NT2/D1 (cell line): Measurements from ENCODE around the gene ZNF557.

Experiments used
- DNase-seq: peaks from one replicate; pipeline ENCODE4 v3.0.0-alpha.2; 2011; ENCODE audit warnings: low read depth, low spot score
- H3K27me3 ChIP-seq: 2 replicates; pipeline ENCODE4 v1.6.0; 2011; ENCODE audit warnings: mild to moderate bottlenecking; ENCODE audit not compliant: insufficient read length, insufficient read depth
- H3K36me3 ChIP-seq: 2 replicates; pipeline ENCODE4 v1.6.1; 2011; ENCODE audit warnings: mild to moderate bottlenecking, low read length, mixed read lengths; ENCODE audit not compliant: insufficient read depth, insufficient read length
- H3K4me1 ChIP-seq: 2 replicates; pipeline ENCODE4 v1.5.1; 2011; ENCODE audit not compliant: insufficient read depth, insufficient read length
- H3K4me3 ChIP-seq: 2 replicates; pipeline ENCODE4 v1.5.1; 2011; ENCODE audit warnings: low read depth; ENCODE audit not compliant: insufficient read length
- H3K9ac ChIP-seq: 2 replicates; pipeline ENCODE4 v1.6.0; 2011; ENCODE audit warnings: low read depth; ENCODE audit not compliant: insufficient read length
- H3K9me3 ChIP-seq: 2 replicates; pipeline ENCODE4 v1.5.1; 2011; ENCODE audit warnings: mild to moderate bottlenecking, low read length; ENCODE audit not compliant: insufficient read depth
- SUZ12 ChIP-seq: IDR thresholded peaks from 2 replicates; pipeline ENCODE4 v1.6.1; 2011; ENCODE audit not compliant: insufficient read length, insufficient read depth; ENCODE audit errors: extremely low read depth
- YY1 ChIP-seq: IDR thresholded peaks from 2 replicates; pipeline ENCODE4 v1.6.1; 2011; ENCODE audit not compliant: insufficient read length, insufficient read depth
- ZNF274 ChIP-seq: IDR thresholded peaks from 2 replicates; pipeline ENCODE4 v1.6.1; 2011; ENCODE audit warnings: mild to moderate bottlenecking, low read depth, low read length

ZNF557 gene

GRCh38 chr19:7109678-7110289 lies 40.3 kb downstream of the ZNF557 start:
- Histone ChIP-seq H3K9me3 (peaks cover 12% of the 10 kb centered on the region; the same call in 1 of the 2 replicates), H3K36me3 (no peaks in the 10 kb centered on the region), H3K4me3 (no peak overlapping the region), H3K4me1 (peaks cover 4% of the 10 kb centered on the region), H3K27me3 (no peaks in the 10 kb centered on the region), H3K9ac (no peak overlapping the region)
- peak; percentile 82 for DNase-seq
- no peak for TF ChIP-seq YY1
- TF ChIP-seq ZNF274 = no peak
- TF ChIP-seq SUZ12 = no peak

DNA sequence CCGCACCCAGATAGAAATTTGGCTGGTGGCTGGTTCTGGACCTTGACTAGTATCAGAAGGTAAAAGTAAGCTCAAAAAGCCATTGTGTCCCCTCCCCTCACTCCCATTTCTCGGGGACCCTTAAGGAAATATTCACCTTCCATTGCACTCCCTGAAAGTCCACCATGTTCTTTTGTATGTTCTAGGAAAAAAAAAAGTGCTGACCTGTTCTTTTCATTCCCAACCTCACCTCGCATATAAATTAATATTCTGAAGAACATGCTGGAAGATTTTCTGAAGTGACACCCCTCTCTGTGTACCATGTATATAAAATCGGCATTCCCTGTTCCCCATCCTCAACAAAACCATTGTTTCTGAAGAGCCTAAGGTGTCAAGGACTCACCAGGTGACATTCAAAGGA lies 43.2 kb downstream of the ZNF557 start:
- no peak for DNase-seq
- Histone ChIP-seq H3K4me1 (peaks cover 4% of the 10 kb centered on the region), H3K27me3 (no peaks in the 10 kb centered on the region), H3K9me3 (peaks cover 12% of the 10 kb centered on the region; the same call in 1 of the 2 replicates), H3K4me3 (no peak overlapping the region), H3K36me3 (peaks cover 3% of the 10 kb centered on the region), H3K9ac (no peak overlapping the region)
- TF ChIP-seq YY1 (no peak), ZNF274 (no peak), SUZ12 (no peak)

DNA sequence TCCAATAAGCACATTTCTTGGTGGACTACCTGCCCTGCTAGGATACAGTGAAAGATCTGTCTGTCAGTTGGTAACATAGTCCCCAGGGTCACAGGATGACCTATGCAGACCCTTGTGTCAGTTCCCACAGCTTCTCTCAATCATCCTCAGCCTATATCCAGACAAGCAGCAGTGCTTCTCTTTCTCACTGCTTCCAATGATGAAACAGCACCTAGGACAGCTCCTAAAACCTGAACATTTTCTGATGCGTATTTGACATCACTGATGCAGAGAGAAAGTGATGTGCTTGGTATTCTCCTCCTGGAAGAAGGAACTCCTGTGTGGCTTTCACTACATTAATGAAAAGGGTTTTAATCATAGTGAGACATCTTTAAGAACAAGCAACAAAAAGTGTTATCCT lies 43.7 kb downstream of the ZNF557 start:
- TF ChIP-seq YY1 = no peak
- no peak for TF ChIP-seq SUZ12
- TF ChIP-seq ZNF274 = no peak
- Histone ChIP-seq H3K27me3 (no peaks in the 10 kb centered on the region), H3K9me3 (peaks cover 12% of the 10 kb centered on the region; the same call in 1 of the 2 replicates), H3K4me3 (no peak overlapping the region), H3K36me3 (peaks cover 3% of the 10 kb centered on the region), H3K9ac (no peak overlapping the region), H3K4me1 (peaks cover 4% of the 10 kb centered on the region)
- DNase-seq = no peak

DNA sequence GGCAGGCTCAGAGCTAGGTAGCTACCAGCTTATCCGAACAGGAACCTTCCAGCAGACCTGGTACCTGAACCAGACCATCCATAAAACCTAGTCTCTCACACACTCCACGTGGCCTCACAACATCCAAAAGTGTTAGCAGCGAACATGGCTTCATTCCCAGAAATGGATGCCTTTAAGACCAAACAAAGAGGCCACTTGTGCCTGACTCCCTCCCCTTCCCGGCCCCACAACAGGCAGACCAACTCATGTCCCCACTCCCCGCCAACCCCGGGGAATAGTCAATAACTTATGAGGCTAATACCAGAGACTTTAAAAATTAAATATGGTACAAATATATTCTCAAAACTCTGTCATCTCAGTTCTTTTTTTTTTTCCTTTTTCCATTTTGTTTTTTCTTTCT lies 46.2 kb downstream of the ZNF557 start:
- Histone ChIP-seq H3K9me3 (peaks cover 12% of the 10 kb centered on the region; the same call in 1 of the 2 replicates), H3K4me1 (no peaks in the 10 kb centered on the region), H3K9ac (no peak overlapping the region), H3K4me3 (no peak overlapping the region), H3K27me3 (no peaks in the 10 kb centered on the region), H3K36me3 (peaks cover 8% of the 10 kb centered on the region)
- TF ChIP-seq ZNF274 (no peak), SUZ12 (no peak), YY1 (no peak)
- no peak for DNase-seq

DNA sequence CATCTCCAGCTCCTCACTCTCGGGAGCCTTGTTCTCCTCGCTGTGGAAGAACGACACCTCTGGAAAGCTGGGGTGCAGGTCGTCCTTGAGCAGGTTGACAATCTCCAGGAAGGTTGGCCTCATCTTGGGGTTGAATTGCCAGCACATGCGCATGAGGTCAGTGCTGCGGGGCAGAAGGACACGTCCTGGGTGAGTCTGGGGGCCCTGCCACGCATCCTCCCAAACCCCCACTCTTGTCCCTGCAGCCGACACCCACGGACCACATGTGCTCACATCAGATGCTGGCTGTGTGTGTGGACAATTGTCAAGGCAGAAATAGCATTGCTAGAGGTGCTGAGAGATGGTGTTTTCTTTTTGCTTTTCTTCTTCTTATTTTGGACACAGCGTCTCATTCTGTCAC lies 47.7 kb downstream of the ZNF557 start:
- Histone ChIP-seq H3K9me3 (peaks cover 12% of the 10 kb centered on the region; the same call in 1 of the 2 replicates), H3K36me3 (peaks cover 16% of the 10 kb centered on the region), H3K9ac (no peak overlapping the region), H3K27me3 (no peaks in the 10 kb centered on the region), H3K4me1 (no peaks in the 10 kb centered on the region), H3K4me3 (no peak overlapping the region)
- no peak for DNase-seq
- TF ChIP-seq SUZ12 (no peak), ZNF274 (no peak), YY1 (no peak)

GRCh38 chr19:7119582-7119981 lies 50.1 kb downstream of the ZNF557 start:
- H3K4me3 ChIP-seq = no peak overlapping the region
- no peaks in the 10 kb centered on the region for H3K4me1 ChIP-seq
- peaks cover 21% of the 10 kb centered on the region for H3K36me3 ChIP-seq
- H3K9me3 ChIP-seq = no peaks in the 10 kb centered on the region
- H3K9ac ChIP-seq = no peak overlapping the region
- no peak for TF ChIP-seq YY1
- TF ChIP-seq SUZ12 = no peak
- no peak for TF ChIP-seq ZNF274
- H3K27me3 ChIP-seq = no peaks in the 10 kb centered on the region
- no peak for DNase-seq

- H3K4me3 ChIP-seq = no peak overlapping the region
- no peak overlapping the region for H3K9ac ChIP-seq
- peaks cover 29% of the 10 kb centered on the region for H3K36me3 ChIP-seq
- H3K9me3 ChIP-seq = peaks cover 8% of the 10 kb centered on the region; the same call in 1 of the 2 replicates
- H3K4me1 ChIP-seq = no peaks in the 10 kb centered on the region
- no peaks in the 10 kb centered on the region for H3K27me3 ChIP-seq
- DNase-seq = no peak
- TF ChIP-seq ZNF274 = no peak
- TF ChIP-seq YY1 = no peak
- no peak for TF ChIP-seq SUZ12
Measured at GRCh38 chr19:7120499-7120898, 51.0 kb downstream of the ZNF557 start.

DNA sequence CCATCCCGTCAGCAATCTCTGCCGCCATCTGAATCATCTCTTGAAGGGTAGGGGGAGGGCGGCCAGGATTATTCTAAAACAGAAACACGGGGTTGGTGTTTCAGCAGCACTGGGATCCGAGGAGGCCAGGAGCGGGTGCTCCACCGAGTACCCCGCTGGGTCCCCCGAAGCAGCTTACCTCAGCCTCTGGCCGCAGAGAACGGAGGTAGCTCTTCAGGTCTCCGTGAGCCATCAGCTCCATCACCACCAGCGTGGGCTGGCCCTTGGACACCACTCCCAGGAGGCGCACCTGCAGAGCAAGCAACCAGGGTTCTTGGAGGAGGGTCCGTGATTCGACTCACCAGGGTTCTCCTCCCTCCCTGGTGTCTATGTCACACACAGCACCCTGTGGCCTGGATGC lies 53.2 kb downstream of the ZNF557 start:
- Histone ChIP-seq H3K4me3 (no peak overlapping the region), H3K9me3 (peaks cover 25% of the 10 kb centered on the region), H3K36me3 (peaks cover 41% of the 10 kb centered on the region), H3K4me1 (no peaks in the 10 kb centered on the region), H3K9ac (no peak overlapping the region), H3K27me3 (no peaks in the 10 kb centered on the region)
- no peak for DNase-seq
- TF ChIP-seq ZNF274 = no peak
- no peak for TF ChIP-seq YY1
- TF ChIP-seq SUZ12 = no peak
